GM18505 (cell line): ENCODE results near the gene ENTPD3.
"Not testable (repeated sequence)": the region's sequence is repeated elsewhere in the genome, so short reads cannot be mapped to it uniquely, and the experiment has no call there.

Experiments used
- ATAC-seq: cut with Tn5 transposase; IDR thresholded peaks from one replicate; pipeline ENCODE4 v1.9.1; 2021; ENCODE audit not compliant: unreplicated experiment
- POLR2A ChIP-seq: IDR thresholded peaks from 4 replicates; pipeline ENCODE4 v1.6.1; 2011; ENCODE audit warnings: borderline replicate concordance; ENCODE audit not compliant: insufficient read depth, insufficient read length; ENCODE audit errors: extremely low read depth

Gene ENTPD3

DNA sequence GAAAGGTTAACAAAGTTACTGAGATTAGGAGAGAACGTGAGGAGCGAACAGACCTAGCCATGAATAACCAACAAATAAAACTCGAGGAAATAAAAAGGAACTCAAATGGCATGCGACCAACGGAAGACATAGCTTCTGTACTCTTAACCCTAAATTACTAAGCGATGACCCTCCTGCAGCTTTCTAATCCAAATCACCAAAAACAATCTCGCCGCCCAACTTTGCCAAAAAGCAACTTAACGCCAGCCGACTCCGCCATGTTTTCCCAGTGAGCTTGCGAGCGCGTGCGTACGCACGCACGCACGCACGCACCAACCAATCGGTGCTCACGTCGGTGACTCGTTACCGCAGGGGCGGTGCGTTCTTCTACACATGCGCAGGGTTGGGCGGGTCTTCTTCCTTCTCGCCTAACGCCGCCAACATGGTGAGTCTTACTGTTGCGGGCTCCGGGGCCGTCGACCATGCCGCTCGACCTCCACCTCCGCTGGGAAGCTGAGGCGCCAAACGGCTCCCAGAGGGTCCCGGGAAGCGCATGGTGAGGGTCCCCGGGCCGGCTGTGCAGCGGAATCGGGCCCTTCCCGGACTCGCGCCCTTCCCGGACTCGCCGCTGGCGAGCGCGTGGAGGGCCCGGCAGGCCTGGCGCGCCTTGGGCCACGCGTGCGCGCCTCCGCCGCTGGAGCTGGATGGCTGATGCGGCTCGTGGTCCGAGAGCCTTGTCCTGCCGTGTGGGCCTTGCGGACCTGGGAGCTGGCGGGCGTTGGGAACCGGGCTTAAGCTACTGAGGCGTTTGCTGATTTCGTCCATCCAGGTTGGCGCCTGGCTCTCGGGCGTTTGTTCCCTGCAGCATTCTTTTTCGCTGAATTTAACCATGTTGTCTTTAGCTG is 70.2 kb downstream of the ENTPD3 start, which contains the start of gene RPL14:
TSS of gene RPL14 (plus strand) at position 400 of the 884 bp plus-strand sequence. CDS start at position 533, 133 bp downstream.
- ATAC-seq = peak; percentile 73
- peak; percentile 98 for TF ChIP-seq POLR2A

GRCh38 chr3:40458473-40458872 is 71.5 kb downstream of the ENTPD3 start:
- no peak for TF ChIP-seq POLR2A
- ATAC-seq = no peak

DNA sequence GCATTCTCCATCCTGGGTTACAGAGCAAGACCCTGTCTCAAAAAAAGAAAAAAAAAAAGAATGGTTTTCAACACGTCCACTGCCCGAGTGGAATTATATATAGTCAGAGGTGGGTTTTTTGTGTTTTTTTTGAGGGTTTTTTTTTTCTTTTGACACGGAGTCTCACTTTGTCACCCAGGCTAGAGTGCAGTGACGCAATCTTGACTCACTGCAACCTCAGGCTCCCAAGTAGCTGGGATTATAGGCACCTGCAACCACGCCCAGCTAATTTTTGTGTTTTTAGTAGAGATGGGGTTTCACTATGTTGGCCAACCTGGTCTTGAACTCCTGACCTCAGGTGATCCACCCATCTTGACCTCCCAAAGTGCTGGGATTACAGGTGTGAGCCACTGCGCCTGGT is 73.5 kb downstream of the ENTPD3 start:
- ATAC-seq = not testable (repeated sequence)

DNA sequence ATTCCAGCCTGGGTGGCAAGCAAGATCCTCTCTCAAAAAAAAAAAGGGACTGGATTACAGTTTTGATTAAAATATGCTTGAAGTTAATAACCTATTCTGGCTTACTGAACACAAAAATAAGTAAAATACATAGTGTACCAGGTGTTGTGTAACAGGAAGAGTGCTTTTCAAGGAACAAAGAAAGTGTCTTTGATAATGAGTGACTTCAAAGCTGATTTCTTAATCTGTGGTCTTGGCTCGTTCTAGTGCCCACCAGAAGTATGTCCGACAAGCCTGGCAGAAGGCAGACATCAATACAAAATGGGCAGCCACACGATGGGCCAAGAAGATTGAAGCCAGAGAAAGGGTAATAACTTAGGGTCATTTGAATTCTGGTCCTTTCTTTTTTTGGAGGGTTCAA is 74.2 kb downstream of the ENTPD3 start:
- TF ChIP-seq POLR2A = no peak
- ATAC-seq = no peak

DNA sequence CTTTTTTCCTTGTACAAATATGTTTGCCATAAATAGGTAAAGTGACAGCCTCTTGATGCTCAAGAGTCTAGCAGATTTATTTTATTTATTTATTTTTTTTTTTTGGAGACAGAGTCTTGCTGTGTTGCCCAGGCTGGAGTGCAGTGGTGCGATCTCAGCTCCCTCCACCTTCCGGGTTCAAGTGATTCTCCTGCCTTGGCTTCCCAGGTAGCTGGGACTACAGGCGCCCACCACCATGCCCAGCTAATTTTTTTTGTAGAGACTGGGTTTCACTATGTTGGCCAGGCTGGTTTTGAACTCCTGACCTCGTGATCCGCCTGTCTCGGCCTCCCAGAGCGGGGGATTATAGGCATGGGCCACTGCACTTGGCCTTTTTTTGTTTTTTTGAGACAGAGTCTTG is 75.9 kb downstream of the ENTPD3 start:
- not testable (repeated sequence) for ATAC-seq

DNA sequence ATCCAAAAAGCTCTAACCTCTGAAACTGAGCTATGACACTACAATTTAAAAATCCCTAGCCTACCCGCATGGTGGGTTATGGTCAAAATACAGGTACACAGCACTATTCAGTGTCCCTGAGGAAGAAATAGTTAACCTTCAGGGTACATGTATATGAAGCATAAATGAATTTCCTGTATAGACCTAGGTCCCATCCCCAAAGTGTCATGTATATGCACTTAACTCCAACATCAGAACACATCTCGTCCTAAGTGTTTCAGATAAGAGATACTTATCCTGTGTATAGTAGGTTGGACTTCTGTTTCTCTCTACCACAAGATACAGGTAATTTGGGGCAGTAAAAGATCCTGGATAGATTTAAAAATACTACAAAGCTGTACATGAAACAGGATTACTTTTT is 76.6 kb downstream of the ENTPD3 start:
- no peak for TF ChIP-seq POLR2A
- ATAC-seq = no peak

DNA sequence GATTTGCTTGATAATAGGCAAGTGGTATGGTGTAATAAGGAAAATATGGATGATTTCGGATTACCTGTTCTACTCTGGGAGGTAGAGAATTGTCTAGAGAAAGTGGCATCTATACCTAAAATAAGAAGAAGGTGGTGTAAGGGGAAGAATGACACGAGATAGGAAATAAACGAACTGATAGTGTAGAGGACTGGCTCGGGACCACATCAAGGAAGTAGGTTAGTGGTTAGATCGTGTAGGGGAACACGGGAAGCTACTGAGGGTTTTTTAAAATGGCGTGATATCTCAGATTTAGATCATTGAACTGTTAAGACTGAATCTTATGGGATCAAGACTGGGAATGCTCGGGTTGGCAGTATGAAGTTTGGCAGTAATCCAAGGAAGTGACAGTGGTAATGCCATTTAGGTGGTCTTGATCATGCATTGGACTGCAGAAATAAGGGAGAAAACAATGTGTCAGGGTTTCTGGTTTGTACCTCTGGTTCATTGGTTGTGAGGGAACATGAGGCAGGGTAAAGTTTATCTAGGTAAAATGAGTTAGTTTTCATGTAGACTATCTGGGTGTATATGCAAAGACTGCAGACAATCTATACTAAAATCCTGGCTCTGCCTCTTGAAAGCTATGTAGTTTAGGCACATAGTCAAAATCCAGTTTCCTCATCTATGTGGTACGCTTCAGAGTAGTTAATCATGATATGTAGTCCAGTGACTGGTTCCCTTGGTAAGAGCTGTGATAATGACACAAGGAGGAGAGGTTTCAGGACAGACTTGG is 77.5 kb downstream of the ENTPD3 start:
- TF ChIP-seq POLR2A = no peak
- no peak for ATAC-seq

GRCh38 chr3:40465111-40465407 is 78.1 kb downstream of the ENTPD3 start:
- TF ChIP-seq POLR2A = no peak
- ATAC-seq = no peak

DNA sequence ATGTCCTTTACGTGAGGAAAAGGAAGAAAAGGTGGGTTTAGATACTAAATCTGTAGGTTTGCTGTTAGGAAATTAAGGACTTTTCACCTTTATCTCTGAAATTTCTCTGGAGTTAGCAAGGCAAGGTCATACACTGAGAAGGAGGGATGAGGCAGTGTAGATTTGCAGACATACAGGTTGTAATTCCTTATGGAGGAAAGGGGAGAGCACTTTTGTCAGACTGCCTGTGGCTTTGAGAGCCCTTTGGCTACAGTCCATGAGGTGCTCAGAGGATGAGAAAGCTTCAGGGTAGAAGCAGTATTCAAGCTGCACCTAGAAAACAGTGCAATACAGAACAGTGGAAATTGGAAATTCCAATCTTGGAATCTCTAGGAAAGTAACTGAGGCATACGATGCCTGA is 78.5 kb downstream of the ENTPD3 start:
- TF ChIP-seq POLR2A = no peak

DNA sequence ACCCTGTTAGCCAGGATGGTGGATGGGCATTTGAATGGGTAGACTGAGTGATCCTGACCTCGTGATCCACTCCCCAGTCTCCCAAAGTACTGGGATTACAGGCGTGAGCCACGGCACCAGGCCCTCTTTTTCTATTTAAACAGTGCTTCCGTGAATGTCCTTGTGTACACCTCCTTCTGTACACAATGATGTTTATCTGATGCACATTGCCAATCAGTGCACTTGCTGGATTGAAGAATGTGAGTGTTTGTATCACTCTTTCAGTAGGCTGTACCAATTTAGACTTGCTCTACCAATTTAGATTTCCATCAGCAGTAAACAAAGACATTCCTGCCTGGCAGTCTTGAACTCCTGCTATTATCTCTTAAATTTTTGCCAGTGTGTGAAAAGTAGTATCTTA is 81.0 kb downstream of the ENTPD3 start:
- no peak for ATAC-seq
- no peak for TF ChIP-seq POLR2A

More for the DNA sequence above, 78.5 kb downstream of the ENTPD3 start:
- no peak for ATAC-seq

DNA sequence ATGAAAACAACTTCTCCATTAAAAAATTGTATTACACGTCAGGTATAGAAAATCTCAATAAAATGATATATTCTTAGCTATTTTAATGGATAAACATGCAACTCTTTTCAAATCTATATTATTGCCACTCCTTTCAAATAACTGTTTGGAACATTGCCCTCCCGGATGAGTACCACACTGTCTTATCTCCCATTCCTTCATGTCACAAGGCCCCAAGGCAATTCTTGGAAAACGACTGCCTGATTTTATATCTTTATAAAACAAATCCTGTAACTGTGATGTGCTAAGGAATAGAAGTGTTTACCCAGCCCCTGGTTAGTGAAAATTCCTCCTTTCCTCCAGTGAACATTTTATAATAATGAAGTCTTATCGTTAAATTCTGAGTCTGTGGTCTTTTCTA is 83.7 kb downstream of the ENTPD3 start:
- TF ChIP-seq POLR2A = no peak
- ATAC-seq = no peak

DNA sequence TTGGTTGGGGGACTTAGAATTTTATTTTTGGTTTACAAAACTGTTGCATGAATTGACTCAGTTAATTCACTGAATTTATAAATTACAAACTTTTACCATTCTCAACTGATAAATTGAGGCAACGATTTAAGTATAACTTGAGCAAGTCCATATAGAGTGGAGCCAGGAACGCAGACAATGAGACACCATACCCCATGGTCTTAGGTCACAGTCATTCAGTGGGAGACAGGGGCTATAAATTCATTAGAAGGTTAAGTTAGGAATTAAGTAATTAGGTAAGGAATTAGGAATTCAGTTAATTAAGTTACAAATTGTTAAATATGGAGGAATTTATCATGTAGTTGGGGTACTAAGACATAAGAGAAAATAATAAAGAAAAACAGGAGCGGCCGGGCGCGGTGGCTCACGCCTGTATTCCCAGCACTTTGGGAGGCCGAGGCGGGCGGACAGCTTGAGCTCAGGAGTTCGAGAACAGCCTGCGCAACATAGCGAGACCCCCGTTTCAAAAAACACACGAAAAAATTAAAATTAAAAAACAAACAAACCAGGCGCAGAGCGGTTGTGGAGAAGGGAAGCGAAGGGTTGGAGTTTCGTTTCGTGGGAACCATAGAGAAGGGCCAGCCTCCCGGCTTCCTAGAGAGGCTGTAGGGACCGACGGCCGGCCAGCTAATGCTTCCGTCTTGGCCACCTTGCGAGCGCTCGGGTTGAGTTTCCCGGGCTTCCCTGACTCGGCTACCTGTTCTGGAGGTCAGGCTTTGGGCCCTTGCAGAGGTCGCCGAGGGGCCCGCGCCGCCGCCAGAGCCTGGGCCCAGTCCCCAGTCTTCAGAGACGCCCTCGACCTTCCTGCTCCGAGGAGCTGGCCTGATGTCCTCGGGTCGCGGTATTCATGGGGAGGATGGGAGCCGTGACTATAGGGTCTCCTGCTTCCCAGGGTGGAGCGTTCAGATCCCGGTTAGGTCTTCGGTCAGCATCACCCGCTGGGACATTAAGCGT is 89.8 kb downstream of the ENTPD3 start, which contains the start of gene ZNF619:
TSS of gene ZNF619 (plus strand) at position 645 of the 993 bp plus-strand sequence. CDS start 858 bp downstream, outside the sequence.
- peak; percentile 81 for TF ChIP-seq POLR2A
- peak; percentile 77 for ATAC-seq

- no peak for ATAC-seq
- TF ChIP-seq POLR2A = no peak
Measured at GRCh38 chr3:40477666-40478065, 90.7 kb downstream of the ENTPD3 start.
